ENCODE measurements around the gene TMEM225B.

TMEM225B gene

DNA sequence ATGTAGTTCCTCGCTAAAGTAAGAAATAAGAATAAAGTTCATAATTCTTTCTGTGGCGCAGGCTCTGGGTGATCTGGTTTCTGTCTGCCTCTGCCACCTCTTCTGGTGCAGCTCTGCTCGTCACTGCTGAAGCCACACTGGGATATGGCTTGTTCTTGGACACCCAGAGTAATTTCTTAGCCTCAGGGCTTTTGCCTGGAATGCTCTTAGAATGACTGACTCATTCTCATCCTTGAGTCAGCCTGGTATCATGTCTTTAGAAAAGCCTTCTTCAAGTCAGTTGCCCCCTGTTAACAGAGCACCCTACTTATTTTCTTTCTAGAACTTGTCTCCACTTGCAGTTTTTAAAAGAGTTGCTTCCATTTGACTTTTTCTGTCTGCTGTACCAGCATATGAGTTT, 20.7 kb downstream of the TMEM225B start:
- Histone ChIP-seq H3K9ac (ENCODE audit: low read length) (no peak overlapping the region), H3K36me3 (ENCODE audit: insufficient read depth, low read length) (peaks cover 56% of the 10 kb centered on the region), H3K4me3 (ENCODE audit: low read depth, low read length, poor library complexity, severe bottlenecking) (no peak overlapping the region), H3K9me2 (ENCODE audit: low read depth, low read length) (no peaks in the 10 kb centered on the region), H3F3A (ENCODE audit: insufficient read depth, low read length) (no peaks in the 10 kb centered on the region), H3K4me2 (ENCODE audit: low read length) (no peak overlapping the region), H3K79me2 (ENCODE audit: insufficient read depth, low read length) (0 out of 2 replicates have a peak, but pooled peaks cover 5% of the 10 kb centered on the region), H3K4me1 (ENCODE audit: insufficient read depth, low read length, severe bottlenecking) (peaks cover 17% of the 10 kb centered on the region), H3K9me3 (ENCODE audit: low read length) (no peaks in the 10 kb centered on the region), H3K27me3 (ENCODE audit: insufficient read depth, low read length) (no peaks in the 10 kb centered on the region), H4K20me1 (ENCODE audit: insufficient read depth, low read length) (no peaks in the 10 kb centered on the region), H3K27ac (ENCODE audit: low read depth, low read length, poor library complexity, severe bottlenecking) (no peak overlapping the region), H2AFZ (ENCODE audit: low read length) (no peak overlapping the region)
- TF ChIP-seq CTCF (IDR thresholded peaks at IDR 0.05; ENCODE audit: low read length), result no peak

- H3K79me2 ChIP-seq (ENCODE audit: insufficient read depth, low read length), result 0 out of 2 replicates have a peak, but pooled peaks cover 5% of the 10 kb centered on the region
- TF ChIP-seq EZH2 (IDR thresholded peaks at IDR 0.05; ENCODE audit: borderline replicate concordance, low read length), result no peak
These were observed 21.6 kb downstream of the TMEM225B start for GRCh38 chr7:99619571-99620130.

GRCh38 chr7:99621271-99621670, 23.2 kb downstream of the TMEM225B start:
- Histone ChIP-seq H3K36me3 (ENCODE audit: insufficient read depth, low read length) (peaks cover 82% of the 10 kb centered on the region), H3K4me3 (ENCODE audit: low read depth, low read length, poor library complexity, severe bottlenecking) (no peak overlapping the region), H3F3A (ENCODE audit: insufficient read depth, low read length) (no peaks in the 10 kb centered on the region), H4K20me1 (ENCODE audit: insufficient read depth, low read length) (no peaks in the 10 kb centered on the region), H3K27ac (ENCODE audit: low read depth, low read length, poor library complexity, severe bottlenecking) (no peak overlapping the region), H3K9ac (ENCODE audit: low read length) (no peak overlapping the region), H3K79me2 (ENCODE audit: insufficient read depth, low read length) (0 out of 2 replicates have a peak, but pooled peaks cover 5% of the 10 kb centered on the region), H3K4me1 (ENCODE audit: insufficient read depth, low read length, severe bottlenecking) (peaks cover 12% of the 10 kb centered on the region), H3K9me3 (ENCODE audit: low read length) (no peaks in the 10 kb centered on the region), H3K27me3 (ENCODE audit: insufficient read depth, low read length) (no peaks in the 10 kb centered on the region), H3K4me2 (ENCODE audit: low read length) (no peak overlapping the region), H3K9me2 (ENCODE audit: low read depth, low read length) (no peaks in the 10 kb centered on the region), H2AFZ (ENCODE audit: low read length) (no peak overlapping the region)
- no peak for TF ChIP-seq CTCF (IDR thresholded peaks at IDR 0.05; ENCODE audit: low read length)
- TF ChIP-seq EZH2 (IDR thresholded peaks at IDR 0.05; ENCODE audit: borderline replicate concordance, low read length), result no peak

More at GRCh38 chr7:99619571-99620130, 21.6 kb downstream of the TMEM225B start:
- H3K9ac ChIP-seq (ENCODE audit: low read length), result no peak overlapping the region
- no peak overlapping the region for H2AFZ ChIP-seq (ENCODE audit: low read length)
- no peak overlapping the region for H3K27ac ChIP-seq (ENCODE audit: low read depth, low read length, poor library complexity, severe bottlenecking)
- peaks cover 17% of the 10 kb centered on the region for H3K4me1 ChIP-seq (ENCODE audit: insufficient read depth, low read length, severe bottlenecking)
- no peaks in the 10 kb centered on the region for H3K9me3 ChIP-seq (ENCODE audit: low read length)
- no peaks in the 10 kb centered on the region for H3F3A ChIP-seq (ENCODE audit: insufficient read depth, low read length)
- H3K9me2 ChIP-seq (ENCODE audit: low read depth, low read length), result no peaks in the 10 kb centered on the region
- no peak overlapping the region for H3K4me2 ChIP-seq (ENCODE audit: low read length)
- H4K20me1 ChIP-seq (ENCODE audit: insufficient read depth, low read length), result no peaks in the 10 kb centered on the region
- H3K4me3 ChIP-seq (ENCODE audit: low read depth, low read length, poor library complexity, severe bottlenecking), result no peak overlapping the region
- H3K36me3 ChIP-seq (ENCODE audit: insufficient read depth, low read length), result peaks cover 66% of the 10 kb centered on the region
- H3K27me3 ChIP-seq (ENCODE audit: insufficient read depth, low read length), result no peaks in the 10 kb centered on the region

DNA sequence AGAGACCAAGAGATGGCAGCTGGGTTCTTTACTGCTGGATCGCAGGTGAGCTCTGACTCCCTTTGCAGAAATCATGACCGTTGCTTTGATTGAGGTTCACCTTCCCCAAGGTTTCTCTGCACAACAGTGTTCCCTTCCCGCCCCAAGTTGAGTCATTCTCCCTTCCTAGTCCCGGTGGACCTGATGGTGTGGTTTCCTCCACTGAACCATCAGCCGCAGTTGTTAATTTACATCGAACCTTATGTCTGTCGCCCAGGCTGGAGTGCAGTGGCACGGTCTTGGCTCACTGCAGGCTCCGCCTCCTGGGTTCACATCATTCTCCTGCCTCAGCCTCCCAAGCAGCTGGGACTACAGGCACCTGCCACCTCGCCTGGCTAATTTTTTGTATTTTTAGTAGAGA, 24.5 kb downstream of the TMEM225B start:
- H3K9me2 ChIP-seq (ENCODE audit: low read depth, low read length), result no peaks in the 10 kb centered on the region
- H3K27ac ChIP-seq (ENCODE audit: low read depth, low read length, poor library complexity, severe bottlenecking), result no peak overlapping the region
- peaks cover 6% of the 10 kb centered on the region for H3K4me1 ChIP-seq (ENCODE audit: insufficient read depth, low read length, severe bottlenecking)
- no peaks in the 10 kb centered on the region for H3F3A ChIP-seq (ENCODE audit: insufficient read depth, low read length)
- no peaks in the 10 kb centered on the region for H4K20me1 ChIP-seq (ENCODE audit: insufficient read depth, low read length)
- H3K4me2 ChIP-seq (ENCODE audit: low read length), result no peak overlapping the region
- H3K9ac ChIP-seq (ENCODE audit: low read length), result no peak overlapping the region
- no peaks in the 10 kb centered on the region for H3K9me3 ChIP-seq (ENCODE audit: low read length)
- no peak overlapping the region for H3K4me3 ChIP-seq (ENCODE audit: low read depth, low read length, poor library complexity, severe bottlenecking)
- TF ChIP-seq EZH2 (IDR thresholded peaks at IDR 0.05; ENCODE audit: borderline replicate concordance, low read length) (no peak), CTCF (IDR thresholded peaks at IDR 0.05; ENCODE audit: low read length) (no peak)
- no peak overlapping the region for H2AFZ ChIP-seq (ENCODE audit: low read length)
- H3K27me3 ChIP-seq (ENCODE audit: insufficient read depth, low read length), result no peaks in the 10 kb centered on the region
- 0 out of 2 replicates have a peak, but pooled peaks cover 5% of the 10 kb centered on the region for H3K79me2 ChIP-seq (ENCODE audit: insufficient read depth, low read length)
- H3K36me3 ChIP-seq (ENCODE audit: insufficient read depth, low read length), result peaks cover 95% of the 10 kb centered on the region

Data from OCI-LY1 (cell line).